ENCODE results near the gene TRNP1. TPM values are rescaled to one million over a fixed set of nuclear protein-coding genes. Genes with fewer than 3 reads are reported as not detected.

The TRNP1 gene
- total and polyA plus RNA-seq, 4 donors = 2.0 to 23.1 (median 15.0) TPM

DNA sequence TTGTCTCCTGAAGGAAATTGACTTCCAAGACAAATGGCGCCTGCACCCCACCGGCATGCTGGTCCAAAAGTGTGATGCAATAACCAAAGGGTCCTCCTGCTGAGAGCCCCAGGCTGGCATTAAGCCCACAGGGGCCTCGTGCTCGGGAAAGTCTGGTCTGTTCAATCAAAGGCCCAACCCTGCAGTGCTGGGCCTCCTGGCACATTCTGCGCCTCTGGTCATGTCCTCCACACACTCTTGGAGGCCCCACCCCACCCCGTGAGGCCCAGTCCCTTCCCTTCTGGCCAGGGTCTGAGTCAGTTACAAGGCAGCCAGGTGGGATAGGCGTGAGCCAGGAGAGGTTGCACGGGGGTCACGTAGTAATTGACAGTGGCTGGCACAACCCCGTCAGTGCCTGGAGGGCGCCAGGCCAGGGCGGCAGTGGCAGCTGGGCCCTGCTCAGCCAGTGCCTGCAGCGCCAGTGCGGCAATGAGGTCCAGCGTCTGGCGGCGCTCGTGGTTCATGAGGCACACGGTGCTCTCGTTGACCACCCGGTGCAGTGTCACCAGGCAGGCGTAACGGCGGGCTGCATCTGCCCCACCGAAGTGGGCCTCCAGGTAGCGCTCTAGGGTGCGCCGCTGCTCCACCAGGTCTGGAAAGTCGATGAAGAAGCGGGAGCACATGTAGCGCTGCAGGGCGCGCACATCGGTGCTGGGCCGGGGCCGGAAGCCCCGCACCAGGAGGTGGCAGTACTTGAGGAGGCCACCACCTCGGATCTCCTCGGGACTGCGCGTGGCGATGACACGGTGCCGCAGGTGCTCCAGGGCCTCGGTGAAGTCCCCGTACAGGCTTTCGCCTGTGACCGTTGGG, 12.4 kb downstream of the TRNP1 start:
- Histone ChIP-seq H3K27me3 (ENCODE audit: control insufficient read depth in 3 of 3, insufficient read depth in 3 of 3, low read length in 2 of 3) (no peaks in the 10 kb centered on the region), H3K9ac (ENCODE audit: insufficient read depth in 1 of 2, low read length in 2 of 2) (no peak overlapping the region), H3K36me3 (ENCODE audit: control insufficient read depth in 4 of 4, insufficient read depth in 4 of 4, low read length in 4 of 4) (peaks cover 0 to 8% (median 0%) of the 10 kb centered on the region in 4 donors), H3K9me3 (ENCODE audit: control insufficient read depth in 4 of 4, insufficient read depth in 3 of 4, low read length in 3 of 4) (no peaks in the 10 kb centered on the region), H3K27ac (ENCODE audit: low read depth in 1 of 2, low read length in 1 of 2) (peak overlapping the region in 1 of 2 donors; percentile 83), H3K4me3 (no peak overlapping the region), H3K4me1 (ENCODE audit: control insufficient read depth in 5 of 5, insufficient read depth in 5 of 5, low read length in 5 of 5) (peaks cover 0 to 35% (median 17%) of the 10 kb centered on the region in 5 donors)
- 87 to 93% methylated on average over 48 of the region's 48 CpGs for WGBS, 2 donors
- peak; percentile 29 for ATAC-seq (ENCODE audit: insufficient read depth, low FRiP score)
- TF ChIP-seq CTCF (IDR thresholded peaks at IDR 0.05; ENCODE audit: control extremely low read depth, extremely low read depth) = no peak
- DNase-seq = peak in 1 of 3 donors; percentile 48

- no peak overlapping the region for H3K9ac ChIP-seq (ENCODE audit: insufficient read depth in 1 of 2, low read length in 2 of 2)
- no peak for ATAC-seq (ENCODE audit: insufficient read depth, low FRiP score)
- no peaks in the 10 kb centered on the region for H3K9me3 ChIP-seq (ENCODE audit: control insufficient read depth in 4 of 4, insufficient read depth in 3 of 4, low read length in 3 of 4)
- WGBS, 2 donors = 66 to 82% methylated on average over 13 of the region's 13 CpGs
- peaks cover 0 to 31% (median 15%) of the 10 kb centered on the region in 5 donors for H3K4me1 ChIP-seq (ENCODE audit: control insufficient read depth in 5 of 5, insufficient read depth in 5 of 5, low read length in 5 of 5)
- H3K27me3 ChIP-seq (ENCODE audit: control insufficient read depth in 3 of 3, insufficient read depth in 3 of 3, low read length in 2 of 3) = peaks cover 0 to under 1% (median 0%) of the 10 kb centered on the region in 3 donors
- peaks cover 0 to 8% (median 0%) of the 10 kb centered on the region in 4 donors for H3K36me3 ChIP-seq (ENCODE audit: control insufficient read depth in 4 of 4, insufficient read depth in 4 of 4, low read length in 4 of 4)
- peak overlapping the region in 1 of 2 donors; percentile 76 for H3K27ac ChIP-seq (ENCODE audit: low read depth in 1 of 2, low read length in 1 of 2)
- no peak for TF ChIP-seq CTCF (IDR thresholded peaks at IDR 0.05; ENCODE audit: control extremely low read depth, extremely low read depth)
- no peak for DNase-seq
- H3K4me3 ChIP-seq = no peak overlapping the region
These were observed 13.2 kb downstream of the TRNP1 start for GRCh38 chr1:27006683-27007082.

- WGBS, 2 donors = 55 to 71% methylated on average over 9 of the region's 9 CpGs
- peaks cover 0 to 29% (median 15%) of the 10 kb centered on the region in 5 donors for H3K4me1 ChIP-seq (ENCODE audit: control insufficient read depth in 5 of 5, insufficient read depth in 5 of 5, low read length in 5 of 5)
- no peaks in the 10 kb centered on the region for H3K9me3 ChIP-seq (ENCODE audit: control insufficient read depth in 4 of 4, insufficient read depth in 3 of 4, low read length in 3 of 4)
- peaks cover 0 to 8% (median 0%) of the 10 kb centered on the region in 4 donors for H3K36me3 ChIP-seq (ENCODE audit: control insufficient read depth in 4 of 4, insufficient read depth in 4 of 4, low read length in 4 of 4)
- no peak for TF ChIP-seq CTCF (IDR thresholded peaks at IDR 0.05; ENCODE audit: control extremely low read depth, extremely low read depth)
- no peak overlapping the region for H3K4me3 ChIP-seq
- DNase-seq (peak; percentile 67 to 87 (median 74)), ATAC-seq (ENCODE audit: insufficient read depth, low FRiP score) (peak; percentile 10)
- H3K9ac ChIP-seq (ENCODE audit: insufficient read depth in 1 of 2, low read length in 2 of 2) = no peak overlapping the region
- H3K27ac ChIP-seq (ENCODE audit: low read depth in 1 of 2, low read length in 1 of 2) = peak overlapping the region in 1 of 2 donors; percentile 44
- H3K27me3 ChIP-seq (ENCODE audit: control insufficient read depth in 3 of 3, insufficient read depth in 3 of 3, low read length in 2 of 3) = peaks cover 0 to 6% (median 5%) of the 10 kb centered on the region in 3 donors
These were observed 14.6 kb downstream of the TRNP1 start for GRCh38 chr1:27007909-27008582.

All from lung (tissue), 12 donors.